Esophagus muscularis mucosa (tissue), 4 donors: ENCODE data around the gene KRTDAP. TPM values are rescaled to one million over a fixed set of nuclear protein-coding genes. Genes with fewer than 3 reads are reported as not detected.

ENCODE experiments used
- DNase-seq: peaks from one replicate; pipeline ENCODE4 v3.0.0-alpha.2; 2017; ENCODE audit errors: extremely low spot score
- H3K27ac ChIP-seq, 4 donors: fragments of 200-600 bp; sonication (generic); replicated peaks in 1 of 4; 1 replicate in 3 of 4; 2 replicates in 1 of 4; pipeline ENCODE4 v1.5.1; 2016 to 2019; ENCODE audit warnings: mild to moderate bottlenecking in 1 of 4
- H3K27me3 ChIP-seq, 4 donors: fragments of 200-600 bp; sonication (generic); one replicate each; pipeline versions ENCODE4 v1.5.1 to v1.6.0; 2016 to 2019
- H3K36me3 ChIP-seq, 4 donors: fragments of 200-600 bp; sonication (generic); one replicate each; pipeline ENCODE4 v1.5.1; 2016 to 2019
- H3K4me1 ChIP-seq, 4 donors: fragments of 200-600 bp; sonication (generic); one replicate each; pipeline ENCODE4 v1.5.1; 2016 to 2019
- H3K4me3 ChIP-seq, 4 donors: fragments of 200-600 bp; sonication (generic); 1 replicate in 2 of 4; 2 replicates in 2 of 4; pipeline ENCODE4 v1.5.1; 2016 to 2019; ENCODE audit warnings: mild to moderate bottlenecking in 4 of 4, moderate library complexity in 1 of 4
- H3K9me3 ChIP-seq, 4 donors: fragments of 200-600 bp; sonication (generic); 1 replicate in 3 of 4; 2 replicates in 1 of 4; pipeline ENCODE4 v1.5.1; 2016 to 2019
- CTCF ChIP-seq, 3 experiments: fragments of 200-600 bp in 2 of 3; fragments of 450-650 bp in 1 of 3; sonication (generic) in 2 of 3; IDR thresholded peaks; one replicate each; pipeline ENCODE4 v1.5.1; 2017 to 2019; ENCODE audit warnings: antibody characterized with exemption in 3 of 3, mild to moderate bottlenecking in 2 of 3, moderate library complexity in 1 of 3
- EP300 ChIP-seq: sonication (generic); formaldehyde crosslinking; IDR thresholded peaks from one replicate; pipeline ENCODE4 v1.6.1; 2017; ENCODE audit warnings: antibody characterized with exemption
- POLR2A ChIP-seq: fragments of 450-650 bp; IDR thresholded peaks from one replicate; pipeline ENCODE4 v1.6.1; 2017; ENCODE audit warnings: antibody characterized with exemption, moderate library complexity, mild to moderate bottlenecking, low read depth
- POLR2AphosphoS5 ChIP-seq, 2 donors: sonication (generic); formaldehyde crosslinking; IDR thresholded peaks; one replicate each; pipeline ENCODE4 v1.6.1; 2017; ENCODE audit warnings: antibody characterized with exemption in 2 of 2
- whole genome bisulfite sequencing: methylation state at CpG from one replicate; pipeline ENCODE4 v1.1.5; 2018; 5-methylcytosine and 5-hydroxymethylcytosine counted together
- intact Hi-C: fragments of 100-400 bp; cut with DNase I; formaldehyde crosslinking; loops from one replicate; pipeline ENCODE4 v1.15.1; 2023
- total RNA-seq, 4 donors: library from RNA; depleted of rRNA; stranded (reverse); fragments of >200 nt; gene quantifications; one replicate each; pipeline versions ENCODE4 v1.1.0 to v1.2.1, GENCODE V29; 2016

Gene KRTDAP
- not detected for total RNA-seq

GRCh38 chr19:35490364-35490763 is at the start of gene KRTDAP:
Gene KRTDAP, minus strand, starts transcription at chr19:35490464. Its CDS starts 22 bp downstream, at chr19:35490442.
- Histone ChIP-seq H3K9me3 (no peaks in the 10 kb centered on the region), H3K27ac (no peak within 1 kb of the TSS), H3K36me3 (no peaks in the 10 kb centered on the region), H3K4me1 (peaks cover 4% of the 10 kb centered on the region in 4 donors), H3K4me3 (no peak within 1 kb of the TSS), H3K27me3 (peaks cover 0 to 63% (median 0%) of the 10 kb centered on the region in 4 donors)
- no peak for DNase-seq
- intact Hi-C loops, result loop anchor here (5.0 kb wide), 1 partner anchor 138 kb away; no protein-coding TSS in a partner anchor
- 81% methylated on average over 9 of the region's 9 CpGs for WGBS
- TF ChIP-seq EP300 (no peak), POLR2A (no peak), CTCF (IDR thresholded peaks at IDR 0.05) (no peak), POLR2AphosphoS5 (IDR thresholded peaks at IDR 0.05) (no peak)

- no peak overlapping the region for H3K4me3 ChIP-seq
- peaks cover 0 to 12% (median 0%) of the 10 kb centered on the region in 4 donors for H3K27me3 ChIP-seq
- no peak overlapping the region for H3K27ac ChIP-seq
- peaks cover 0 to 9% (median 0%) of the 10 kb centered on the region in 4 donors for H3K36me3 ChIP-seq
- intact Hi-C loops, result no loop called here
- no peak for TF ChIP-seq EP300
- no peak for TF ChIP-seq POLR2A
- no peak for TF ChIP-seq POLR2AphosphoS5 (IDR thresholded peaks at IDR 0.05)
- no peak for TF ChIP-seq CTCF (IDR thresholded peaks at IDR 0.05)
- peaks cover 6 to 11% (median 9%) of the 10 kb centered on the region in 4 donors for H3K4me1 ChIP-seq
- DNase-seq, result no peak
- H3K9me3 ChIP-seq, result no peaks in the 10 kb centered on the region
- 85% methylated on average over 8 of the region's 12 CpGs for WGBS
Observed at GRCh38 chr19:35539850-35540249, 49.6 kb upstream of the KRTDAP start.

- H3K9me3 ChIP-seq, result no peaks in the 10 kb centered on the region
Observed at GRCh38 chr19:35539314-35539713, 49.0 kb upstream of the KRTDAP start.

GRCh38 chr19:35534803-35535480 is 44.7 kb upstream of the KRTDAP start:
- peaks cover 0 to 61% (median 24%) of the 10 kb centered on the region in 4 donors for H3K27me3 ChIP-seq
- no peaks in the 10 kb centered on the region for H3K36me3 ChIP-seq
- H3K27ac ChIP-seq, result no peak overlapping the region
- intact Hi-C loops, result no loop called here
- no peak overlapping the region for H3K4me3 ChIP-seq
- WGBS, result 63% methylated on average over 10 of the region's 10 CpGs
- no peaks in the 10 kb centered on the region for H3K9me3 ChIP-seq
- TF ChIP-seq CTCF (IDR thresholded peaks at IDR 0.05) (no peak), EP300 (no peak), POLR2A (no peak), POLR2AphosphoS5 (IDR thresholded peaks at IDR 0.05) (no peak)
- DNase-seq, result no peak
- H3K4me1 ChIP-seq, result peaks cover 7 to 11% (median 9%) of the 10 kb centered on the region in 4 donors

More at GRCh38 chr19:35539314-35539713, 49.0 kb upstream of the KRTDAP start:
- no peak overlapping the region for H3K4me3 ChIP-seq
- peaks cover 0 to 18% (median 2%) of the 10 kb centered on the region in 4 donors for H3K27me3 ChIP-seq
- H3K27ac ChIP-seq, result no peak overlapping the region
- DNase-seq, result no peak
- 65% methylated on average over 6 of the region's 6 CpGs for WGBS
- peaks cover under 1 to 5% (median 4%) of the 10 kb centered on the region in 4 donors for H3K4me1 ChIP-seq
- TF ChIP-seq POLR2A, result no peak
- TF ChIP-seq POLR2AphosphoS5 (IDR thresholded peaks at IDR 0.05), result no peak
- TF ChIP-seq EP300, result no peak
- no peak for TF ChIP-seq CTCF (IDR thresholded peaks at IDR 0.05)
- intact Hi-C loops, result no loop called here
- peaks cover 0 to 9% (median 0%) of the 10 kb centered on the region in 4 donors for H3K36me3 ChIP-seq
